DND-41 (cell line): ENCODE results near the gene PDE12.

Source experiments
- EZH2 ChIP-seq: IDR thresholded peaks from 3 replicates; pipeline ENCODE4 v1.6.1; 2012; ENCODE audit warnings: borderline replicate concordance, low read depth, mild to moderate bottlenecking, moderate library complexity, low read length, inconsistent platforms; ENCODE audit not compliant: severe bottlenecking
- TF ChIP-seq, protein P1 (sequence below): IDR thresholded peaks from 2 replicates; pipeline ENCODE4 v1.5.1; 2012; ENCODE audit warnings: borderline replicate concordance, low read length, moderate library complexity, mild to moderate bottlenecking; ENCODE audit not compliant: poor library complexity, severe bottlenecking; ENCODE audit errors: extremely low read depth

DNA sequence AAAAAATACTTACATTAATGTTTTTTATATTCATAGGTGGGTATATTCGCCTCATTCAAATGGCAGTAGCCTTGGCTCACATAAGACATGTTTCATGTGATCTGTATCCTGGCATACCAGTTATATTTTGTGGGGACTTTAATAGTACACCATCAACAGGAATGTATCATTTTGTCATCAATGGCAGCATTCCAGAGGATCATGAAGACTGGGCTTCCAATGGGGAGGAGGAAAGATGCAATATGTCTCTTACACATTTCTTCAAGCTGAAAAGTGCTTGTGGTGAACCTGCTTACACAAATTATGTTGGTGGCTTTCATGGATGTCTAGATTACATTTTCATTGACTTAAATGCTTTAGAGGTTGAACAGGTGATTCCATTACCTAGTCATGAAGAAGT, 3.5 kb downstream of the PDE12 start:
- TF ChIP-seq, protein P1, sequence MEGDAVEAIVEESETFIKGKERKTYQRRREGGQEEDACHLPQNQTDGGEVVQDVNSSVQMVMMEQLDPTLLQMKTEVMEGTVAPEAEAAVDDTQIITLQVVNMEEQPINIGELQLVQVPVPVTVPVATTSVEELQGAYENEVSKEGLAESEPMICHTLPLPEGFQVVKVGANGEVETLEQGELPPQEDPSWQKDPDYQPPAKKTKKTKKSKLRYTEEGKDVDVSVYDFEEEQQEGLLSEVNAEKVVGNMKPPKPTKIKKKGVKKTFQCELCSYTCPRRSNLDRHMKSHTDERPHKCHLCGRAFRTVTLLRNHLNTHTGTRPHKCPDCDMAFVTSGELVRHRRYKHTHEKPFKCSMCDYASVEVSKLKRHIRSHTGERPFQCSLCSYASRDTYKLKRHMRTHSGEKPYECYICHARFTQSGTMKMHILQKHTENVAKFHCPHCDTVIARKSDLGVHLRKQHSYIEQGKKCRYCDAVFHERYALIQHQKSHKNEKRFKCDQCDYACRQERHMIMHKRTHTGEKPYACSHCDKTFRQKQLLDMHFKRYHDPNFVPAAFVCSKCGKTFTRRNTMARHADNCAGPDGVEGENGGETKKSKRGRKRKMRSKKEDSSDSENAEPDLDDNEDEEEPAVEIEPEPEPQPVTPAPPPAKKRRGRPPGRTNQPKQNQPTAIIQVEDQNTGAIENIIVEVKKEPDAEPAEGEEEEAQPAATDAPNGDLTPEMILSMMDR = no peak
- no peak for TF ChIP-seq EZH2
